H1 (cell line): ENCODE data around the gene ATG16L2. TPM values are rescaled to one million over a fixed set of nuclear protein-coding genes. Genes with fewer than 3 reads are reported as not detected.
A peak's percentile ranks its signal among the peaks of the same experiment; 100 is the strongest.

ENCODE experiments used
- CTCF ChIP-seq, 3 experiments: IDR thresholded peaks; 1 replicate in 2 of 3; 2 replicates in 1 of 3; pipeline versions ENCODE4 v1.5.1 to v1.6.1; 2011; ENCODE audit warnings: low read length in 3 of 3, mild to moderate bottlenecking in 3 of 3, inconsistent platforms in 2 of 3, low read depth in 1 of 3, moderate library complexity in 1 of 3; ENCODE audit not compliant: insufficient read depth in 1 of 3; ENCODE audit errors: control extremely low read depth in 1 of 3
- MAX ChIP-seq: IDR thresholded peaks from 2 replicates; pipeline ENCODE4 v1.6.1; 2012; ENCODE audit warnings: inconsistent platforms
- RAD21 ChIP-seq, 2 experiments: IDR thresholded peaks in 1 of 2; conservative IDR thresholded peaks in 1 of 2; 2 replicates each; pipeline ENCODE4 v1.6.1; 2011; ENCODE audit warnings: low read depth in 2 of 2, low read length in 2 of 2, improper control_type of control experiment in 1 of 2, inconsistent platforms in 1 of 2, mild to moderate bottlenecking in 1 of 2, moderate library complexity in 1 of 2
- SAP30 ChIP-seq: fragments of 300-600 bp; sonication (generic); IDR thresholded peaks from 2 replicates; pipeline ENCODE4 v1.7.1; 2012; ENCODE audit warnings: low read length, moderate library complexity, mild to moderate bottlenecking, inconsistent platforms; ENCODE audit not compliant: insufficient read depth, insufficient replicate concordance
- SIN3A ChIP-seq, 2 experiments: IDR thresholded peaks in 1 of 2; conservative IDR thresholded peaks in 1 of 2; 2 replicates each; pipeline ENCODE4 v1.6.1; 2011 to 2012; ENCODE audit warnings: low read length in 2 of 2, improper control_type of control experiment in 1 of 2, low read depth in 1 of 2, mild to moderate bottlenecking in 1 of 2
- TAF7 ChIP-seq: optimal IDR thresholded peaks from 2 replicates; pipeline ENCODE3; 2011; ENCODE audit warnings: low read depth, mild to moderate bottlenecking, inconsistent platforms, low read length, moderate library complexity, borderline replicate concordance
- polyA plus RNA-seq, 7 experiments: library from polyadenylated mRNA; depleted of rRNA in 3 of 7; stranded (reverse) in 5 of 7; unstranded in 2 of 7; fragments of >200 nt in 5 of 7; fragments of 200-250 nt in 2 of 7; gene quantifications; 1 replicate in 5 of 7; 2 replicates in 1 of 7; 4 replicates in 1 of 7; pipeline versions ENCODE4 v1.2.1 to v1.2.3, GENCODE V29; 2011 to 2013; ENCODE audit warnings: missing spikeins in 2 of 7, mixed read lengths in 2 of 7
- total RNA-seq: library from RNA; stranded (reverse); fragmentation: NEBNext Ultra II Directional; extraction: Animal tissue kit (Norgen Biotek cat#: 25700); gene quantifications from 2 replicates; pipeline ENCODE4 v1.2.1, GENCODE V29; 2021

ATG16L2 gene
- total and polyA plus RNA-seq, 2 of the 8 experiments (the other 6 are each of a cell fraction or from before 2014, with no cell fraction given) = 11.0 to 18.5 TPM

GRCh38 chr11:72787216-72788104, 26.8 kb upstream of the ATG16L2 start (continued):
- peak; percentile 49 to 78 (median 61) for TF ChIP-seq CTCF (IDR thresholded peaks at IDR 0.05; ENCODE audit: control extremely low read depth in 1 of 3, insufficient read depth in 1 of 3, low read depth in 1 of 3, low read length in 3 of 3)
- peak; percentile 47 for TF ChIP-seq MAX
- peak; percentile 94 for TF ChIP-seq SAP30
- peak in 1 of 2 experiments; percentile 50; a peak in 2 of 4 replicates for TF ChIP-seq RAD21 (IDR thresholded peaks at IDR 0.05 in 1 of 2, conservative IDR thresholded peaks at IDR 0.05 in 1 of 2; ENCODE audit: low read depth in 2 of 2, low read length in 2 of 2)
- peak; percentile 98 for TF ChIP-seq SIN3A (conservative IDR thresholded peaks at IDR 0.05 in 1 of 2, IDR thresholded peaks at IDR 0.05 in 1 of 2; ENCODE audit: low read depth in 1 of 2, low read length in 2 of 2)
- TF ChIP-seq TAF7 = no peak
- TF ChIP-seq, all 59 proteins: peak for 9
